ENCODE measurements around the gene FGFBP3.
A peak's percentile ranks its signal among the peaks of the same experiment; 100 is the strongest.
"Not testable (repeated sequence)": the region's sequence is repeated elsewhere in the genome, so short reads cannot be mapped to it uniquely, and the experiment has no call there.

Gene FGFBP3

DNA sequence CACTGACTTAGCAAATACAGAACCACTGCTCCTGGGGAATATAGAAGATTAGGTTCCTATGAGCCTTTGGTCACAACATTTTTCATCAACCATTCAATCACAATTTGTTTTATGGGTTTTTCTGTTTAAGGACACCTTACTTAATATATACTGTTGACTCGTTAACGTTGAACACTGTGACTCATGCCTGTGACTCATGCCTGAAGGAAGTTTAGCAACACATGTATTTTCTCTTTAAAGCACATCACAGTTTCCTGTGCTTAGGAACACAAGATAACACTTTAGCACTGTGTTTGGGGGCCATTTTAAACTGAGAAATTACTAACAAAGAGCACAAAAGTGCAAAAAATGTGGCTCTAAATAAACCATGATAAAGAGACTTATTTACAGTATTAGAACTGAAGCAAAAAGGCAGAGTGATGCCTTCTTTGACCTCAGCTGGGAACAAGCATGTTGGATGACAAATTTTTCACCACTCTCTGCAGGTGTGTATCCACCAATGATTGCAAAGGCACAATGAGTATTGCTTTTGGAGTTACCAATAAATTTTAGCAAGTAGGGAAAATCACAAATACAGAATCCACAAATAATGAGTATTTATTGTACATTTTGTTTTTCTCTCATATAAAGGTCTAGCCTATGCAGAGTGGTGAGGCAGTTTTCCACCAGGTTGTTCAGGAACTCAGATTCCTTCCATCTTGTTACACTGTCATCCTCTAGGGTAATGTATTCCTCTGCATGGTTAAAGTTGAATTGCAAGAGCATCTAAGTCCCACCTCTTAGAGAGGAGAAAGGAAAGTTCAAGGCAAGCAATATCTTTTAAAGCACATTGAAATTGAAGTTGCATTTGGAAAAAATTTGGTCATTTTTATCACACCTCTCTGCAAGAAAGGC, 7.3 kb downstream of the FGFBP3 start:
- DNase-seq = peak; percentile 83 to 95 (median 93)

- no peak for DNase-seq
These were observed 11.9 kb downstream of the FGFBP3 start for GRCh38 chr10:91897421-91897820.

DNA sequence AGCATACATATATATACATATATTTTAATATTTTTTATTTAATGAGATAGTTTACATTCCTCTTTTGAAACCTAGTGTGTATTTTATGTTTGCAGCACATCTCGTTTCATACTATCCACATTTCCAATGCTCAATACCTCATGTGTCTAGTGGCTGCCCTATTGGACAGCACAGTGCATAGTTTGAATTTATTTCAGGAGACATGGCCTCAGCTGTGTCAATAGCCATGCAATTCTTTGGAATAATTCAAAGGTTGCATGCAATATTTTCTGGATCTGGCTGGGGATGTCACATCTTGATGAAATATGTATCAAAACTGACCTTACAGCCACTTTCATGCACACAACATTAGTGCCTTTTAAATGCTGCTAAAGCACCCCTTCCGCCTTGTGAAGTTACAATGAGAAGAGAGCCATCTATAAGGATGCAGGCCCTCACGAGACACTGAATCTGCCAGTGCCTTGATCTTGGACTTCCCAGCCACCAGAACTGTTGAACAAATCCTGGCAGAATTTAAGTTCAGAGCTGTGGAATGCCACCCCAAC, 13.0 kb downstream of the FGFBP3 start:
- no peak for DNase-seq

DNA sequence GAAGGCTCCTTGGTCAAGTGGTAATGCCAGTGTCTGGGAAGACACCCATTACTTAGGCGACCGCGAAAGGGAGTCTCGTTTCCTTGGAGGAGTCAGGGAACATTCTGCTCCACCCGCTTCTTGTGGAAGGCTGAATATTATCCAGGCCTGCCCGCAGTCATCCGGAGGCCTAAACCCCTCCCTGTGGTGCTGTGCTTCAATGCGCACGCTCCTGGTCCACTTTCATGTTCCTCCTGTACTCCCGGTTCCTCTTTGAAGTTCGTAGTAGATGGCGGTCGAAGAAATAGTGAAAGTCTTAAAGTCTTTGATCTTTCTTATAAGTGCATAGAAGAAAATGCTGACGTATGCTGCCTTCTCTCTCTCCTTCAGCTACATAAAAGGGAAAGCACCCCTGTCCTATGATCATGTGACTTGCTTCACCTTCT, 15.0 kb downstream of the FGFBP3 start:
- not testable (repeated sequence) for DNase-seq

- DNase-seq = peak in 1 of 3 donors; percentile 49
These were observed 16.2 kb downstream of the FGFBP3 start for GRCh38 chr10:91893051-91893450.

DNA sequence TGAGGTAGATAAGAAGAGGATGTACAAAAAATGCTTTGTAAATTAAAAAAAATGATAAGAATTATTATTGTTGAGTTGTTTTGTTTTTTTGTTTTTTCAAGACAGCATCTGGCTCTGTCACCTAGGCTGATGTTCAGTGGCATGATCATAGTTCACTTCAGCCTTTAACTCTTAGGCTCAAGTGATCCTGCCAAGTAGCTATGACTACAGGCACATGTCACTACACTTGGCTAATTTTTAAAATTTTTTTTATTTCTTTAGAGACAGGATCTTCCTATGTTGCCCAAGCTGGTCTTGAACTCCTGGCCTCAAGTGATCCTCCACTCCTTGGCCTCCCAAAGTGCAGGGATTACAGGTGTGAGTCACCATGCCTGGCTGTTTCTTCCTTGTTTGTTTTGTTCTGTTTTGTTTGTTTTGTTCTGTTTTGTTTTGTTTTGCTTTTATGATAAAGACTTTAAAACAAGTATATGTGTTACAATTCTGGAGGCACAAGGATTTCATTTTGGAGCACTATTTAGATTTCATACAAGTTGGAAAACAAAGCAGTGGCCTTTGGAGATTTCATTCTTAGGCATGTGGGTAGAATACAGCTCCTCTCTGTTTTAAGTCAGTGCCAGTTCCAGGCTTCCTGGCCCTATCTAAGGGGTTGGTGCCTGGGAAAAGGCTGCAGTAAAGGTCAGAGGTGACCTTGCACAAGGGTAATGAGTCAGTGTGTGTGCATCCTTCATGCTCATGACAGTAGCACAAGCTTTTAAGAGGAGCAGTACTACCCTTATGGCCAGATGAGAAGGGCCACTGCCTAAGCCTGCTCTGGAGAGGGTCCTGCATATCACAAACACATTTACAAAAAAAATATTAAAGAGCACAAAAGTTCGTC, 17.9 kb downstream of the FGFBP3 start:
- peak; percentile 20 to 62 (median 41) for DNase-seq

DNA sequence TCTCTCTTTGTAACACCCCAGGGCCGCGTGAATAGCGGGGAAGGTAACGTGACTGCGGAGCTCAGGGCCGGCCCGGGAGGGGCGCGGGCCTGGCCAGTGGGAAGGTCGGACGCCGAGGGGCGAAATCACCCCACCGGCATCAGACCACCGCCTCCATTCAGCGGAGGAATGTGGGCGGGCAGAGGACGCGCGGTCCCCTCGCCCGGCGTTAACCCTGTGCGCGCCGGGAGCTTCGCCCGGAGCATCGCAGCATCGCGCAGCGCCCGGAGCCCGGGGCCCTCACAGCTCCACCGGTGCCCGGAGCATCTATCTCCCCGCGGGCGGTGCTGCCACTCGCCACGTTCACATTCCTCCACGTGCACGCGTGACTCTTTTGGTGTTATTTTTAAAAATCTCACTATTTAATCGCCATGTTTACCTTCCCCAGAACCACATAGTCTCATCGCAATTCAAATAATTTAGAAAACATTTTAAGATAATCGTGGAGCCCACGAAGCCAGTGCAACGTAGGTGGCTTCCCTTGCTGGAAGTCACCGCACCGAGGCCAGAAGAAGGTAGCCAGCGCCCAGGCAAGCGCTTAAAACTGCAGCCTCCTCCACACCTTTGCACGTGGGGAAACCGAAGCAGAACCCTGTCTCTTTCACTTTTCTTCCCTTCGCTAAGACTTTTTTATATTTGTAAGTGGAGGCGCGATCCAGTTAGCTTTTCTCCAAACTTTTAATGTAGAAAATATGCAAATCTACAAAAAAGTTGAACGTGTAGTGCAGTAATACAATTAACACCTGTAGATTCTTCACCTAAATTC, 21.8 kb downstream of the FGFBP3 start:
- peak in 1 of 3 donors; percentile 35 for DNase-seq

DNA sequence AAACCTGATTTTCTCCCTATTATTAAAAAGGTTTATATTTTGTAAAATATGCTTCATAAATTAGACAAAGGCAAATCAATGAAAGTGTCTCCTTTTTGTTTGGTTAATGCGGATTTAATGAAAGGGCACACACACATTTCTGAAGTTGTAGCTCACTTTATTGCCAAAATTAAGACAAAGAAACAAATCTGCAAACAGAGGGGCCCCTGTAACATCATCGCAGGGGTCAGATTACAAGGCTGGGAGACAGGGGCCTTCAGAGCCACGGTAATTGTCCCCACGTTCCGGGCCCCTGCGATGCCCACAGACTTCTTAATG, 22.4 kb downstream of the FGFBP3 start:
- no peak for DNase-seq

GRCh38 chr10:91885362-91886079, 23.8 kb downstream of the FGFBP3 start:
- no peak for DNase-seq

GRCh38 chr10:91884536-91884935, 24.8 kb downstream of the FGFBP3 start:
- DNase-seq = no peak

DNA sequence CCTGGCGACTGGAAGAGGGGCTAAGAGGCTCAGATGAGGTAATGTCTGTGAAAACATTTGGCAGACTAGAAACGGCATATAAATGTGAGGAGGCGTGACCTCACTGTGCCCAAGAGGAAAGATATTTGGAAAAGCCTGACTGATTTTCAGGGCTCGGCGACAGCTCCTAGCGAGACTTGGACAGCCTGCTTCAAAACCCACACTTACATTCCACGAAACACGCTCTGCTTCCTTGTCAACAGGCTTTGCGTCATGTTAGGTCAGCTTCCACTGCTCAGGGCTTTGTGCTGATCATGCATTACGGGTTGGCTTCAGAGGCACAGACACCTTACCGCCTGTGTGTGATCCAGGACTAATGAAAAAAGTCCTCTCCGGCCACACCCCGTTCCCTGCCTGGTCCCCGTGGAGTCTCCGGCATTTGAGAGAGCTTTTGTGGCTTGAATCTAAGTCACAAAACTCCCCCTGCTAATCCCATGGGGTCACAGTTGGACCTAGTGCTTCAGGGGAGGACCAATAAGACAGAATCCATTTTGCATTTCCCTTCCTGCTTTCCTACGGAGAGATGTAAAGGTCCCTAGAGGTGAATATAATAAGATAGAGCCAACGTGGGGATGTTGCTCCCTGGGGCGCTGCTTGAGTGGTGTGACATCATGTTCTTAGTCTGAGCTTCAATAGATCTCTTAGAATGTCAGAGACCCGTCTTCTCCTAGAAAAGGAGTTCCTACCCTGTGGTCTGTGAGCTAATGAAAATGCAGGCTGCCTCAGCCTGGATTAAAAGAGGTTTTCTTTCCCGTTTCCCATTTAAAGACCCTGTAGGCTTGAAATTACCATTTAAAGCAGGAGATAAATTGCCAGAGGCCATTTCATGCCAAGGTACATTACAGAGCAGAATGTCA, 25.5 kb downstream of the FGFBP3 start:
- DNase-seq = no peak

- no peak for DNase-seq
These were observed 29.0 kb downstream of the FGFBP3 start for GRCh38 chr10:91880310-91880709.

DNA sequence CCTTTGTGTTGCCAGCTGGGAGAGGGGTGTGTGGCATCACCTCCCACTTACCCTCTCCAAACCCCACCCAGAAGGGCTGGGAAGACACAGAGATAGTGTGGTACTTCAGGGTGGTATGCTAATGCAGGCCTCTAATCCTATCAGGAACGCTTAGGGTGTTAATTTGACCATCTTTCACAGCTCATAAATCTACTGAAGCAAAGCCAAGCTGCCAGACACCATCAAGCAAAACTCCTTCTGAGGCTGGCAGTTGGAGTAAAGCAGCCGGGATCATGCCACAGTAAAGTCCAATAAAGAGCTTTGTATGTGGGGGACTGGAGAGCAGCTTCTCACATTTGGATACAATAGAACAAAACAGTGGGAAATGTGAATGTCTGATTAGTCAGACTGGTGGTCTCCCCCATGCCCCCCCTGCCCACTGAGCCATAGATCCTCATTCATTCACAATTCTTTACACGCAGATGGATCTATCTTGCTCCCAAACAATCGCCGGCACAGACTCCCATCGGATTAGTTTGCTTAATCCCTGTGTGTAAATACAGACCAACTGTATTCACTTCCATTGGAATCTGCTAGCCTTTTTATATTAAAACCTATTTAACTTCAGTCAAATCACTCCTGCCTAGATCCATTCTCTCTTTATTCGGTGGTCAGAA, 29.6 kb downstream of the FGFBP3 start:
- DNase-seq = no peak

- DNase-seq = no peak
These were observed 33.5 kb downstream of the FGFBP3 start for GRCh38 chr10:91875779-91876178.

DNA sequence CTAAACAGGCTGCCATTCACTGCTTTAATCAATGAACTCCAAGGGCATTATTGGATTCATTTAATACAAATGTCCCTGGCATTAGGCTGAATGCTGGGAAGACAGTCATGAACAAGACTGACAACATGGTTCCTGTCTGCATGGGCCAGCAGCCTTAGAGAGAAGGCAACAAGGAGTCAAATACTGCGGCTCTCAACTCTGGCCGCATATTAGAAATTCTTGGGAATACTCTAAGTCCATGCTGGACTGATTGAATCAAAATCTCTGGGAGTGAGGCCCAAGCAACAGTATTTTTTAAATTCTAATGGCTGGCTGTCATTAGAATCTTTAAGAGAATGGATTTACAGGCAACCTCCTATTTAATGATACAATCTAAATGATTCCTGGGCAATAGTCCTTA, 34.1 kb downstream of the FGFBP3 start:
- DNase-seq = no peak

DNA sequence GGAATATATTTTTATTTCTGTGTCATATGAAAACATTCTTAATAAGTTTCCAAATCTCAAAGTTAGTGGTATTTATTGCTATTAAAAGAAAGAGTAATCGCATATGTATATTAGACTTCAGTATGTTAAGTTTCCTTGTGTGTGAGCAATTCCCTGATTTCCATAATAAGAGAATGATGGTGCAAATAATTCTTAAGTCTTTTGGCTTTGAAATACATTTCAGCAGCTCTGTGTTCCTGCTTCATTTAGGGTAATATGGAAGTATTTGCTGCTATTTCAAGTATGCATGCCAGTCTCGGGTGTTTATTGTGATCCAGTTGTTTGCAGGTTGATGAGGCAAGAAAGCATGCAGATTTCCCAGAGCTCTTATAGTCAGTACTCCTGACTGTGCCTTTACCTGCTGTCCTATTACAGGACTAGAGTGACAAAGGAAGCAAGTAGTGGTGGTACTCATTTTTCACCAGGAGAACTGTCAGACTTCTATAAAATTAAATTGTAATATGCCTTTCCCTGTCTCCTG, 43.7 kb downstream of the FGFBP3 start:
- no peak for DNase-seq

DNA sequence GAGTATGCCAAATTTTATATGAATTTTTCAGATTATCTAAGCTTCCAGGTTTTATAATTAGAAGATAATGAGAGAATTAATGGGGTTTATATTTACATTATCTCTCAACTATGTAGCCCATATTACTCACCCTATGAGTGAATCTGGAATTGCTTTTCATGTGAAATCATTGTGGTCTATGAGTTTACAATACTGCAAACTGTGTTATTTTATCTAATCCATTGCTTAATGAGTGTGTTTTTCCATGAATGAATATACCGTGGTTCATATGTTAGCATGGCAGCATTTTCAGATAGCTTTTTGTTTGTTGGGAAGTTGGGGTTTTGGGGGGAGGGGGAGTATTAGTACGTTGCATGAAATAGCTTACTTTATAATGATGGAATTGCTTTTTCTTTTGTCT, 44.5 kb downstream of the FGFBP3 start:
- no peak for DNase-seq

- no peak for DNase-seq
These were observed 45.2 kb downstream of the FGFBP3 start for GRCh38 chr10:91864099-91864498.

DNA sequence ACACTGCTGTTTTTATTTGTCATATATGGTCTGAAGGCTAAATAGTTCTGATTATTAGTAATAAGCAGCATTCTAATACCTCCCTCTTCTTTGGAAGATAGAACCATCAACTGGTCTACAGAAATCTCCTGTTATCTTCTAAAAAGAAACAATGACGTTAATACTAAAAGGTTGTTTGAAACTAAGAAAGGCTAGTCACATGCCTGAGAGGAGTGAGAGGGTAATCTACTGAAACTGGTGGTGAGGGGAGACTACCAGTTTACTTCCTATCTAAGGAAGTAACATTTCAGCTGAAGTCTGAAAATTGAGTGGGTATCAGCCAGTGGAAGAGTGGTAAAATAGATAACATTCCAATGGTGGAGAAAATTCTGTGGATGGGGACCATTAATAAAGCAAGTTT, 48.4 kb downstream of the FGFBP3 start:
- DNase-seq = no peak

- DNase-seq = peak in 1 of 3 donors; percentile 13
These were observed 52.6 kb downstream of the FGFBP3 start for GRCh38 chr10:91856637-91857036.

Data from suppressor macrophage treated with lipopolysaccharide for 1 hour (primary cell).